ENCODE results near the gene MAPK14.
"Not testable (repeated sequence)": the region's sequence is repeated elsewhere in the genome, so short reads cannot be mapped to it uniquely, and the experiment has no call there.

MAPK14 gene

DNA sequence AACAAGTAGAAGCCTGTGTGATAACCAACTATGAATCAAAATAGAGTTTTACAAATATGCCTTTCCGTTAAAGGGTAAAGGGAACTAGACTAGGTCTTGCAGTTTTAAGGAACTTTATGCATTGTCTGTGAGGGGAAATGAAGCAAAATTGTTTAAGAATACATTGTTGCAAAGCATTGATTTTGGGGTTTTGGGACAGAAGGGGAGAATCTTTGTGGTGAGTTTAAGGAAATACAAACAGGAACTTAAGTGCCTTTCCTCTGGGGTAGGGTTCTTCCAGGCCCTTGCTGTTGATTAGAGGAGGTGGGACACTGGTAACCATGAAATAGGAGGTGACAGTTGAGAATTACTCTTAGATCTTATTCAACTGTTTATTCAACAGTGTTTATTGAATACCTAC, 4.7 kb downstream of the MAPK14 start:
- H3K9me3 ChIP-seq (ENCODE audit: low read depth, low read length), result no peaks in the 10 kb centered on the region
- H3K27ac ChIP-seq, result no peak overlapping the region
- H3K36me3 ChIP-seq (ENCODE audit: insufficient read depth, low read length), result no peaks in the 10 kb centered on the region
- H3K9ac ChIP-seq (ENCODE audit: insufficient read length), result no peak overlapping the region
- DNase-seq (ENCODE audit: low read depth, low spot score), result no peak
- no peak overlapping the region for H3K4me3 ChIP-seq
- TF ChIP-seq FOXP2 (optimal IDR thresholded peaks at IDR 0.05; ENCODE audit: control extremely low read depth, extremely low read length, insufficient read depth) (no peak), EZH2 (IDR thresholded peaks at IDR 0.05) (no peak), POLR2AphosphoS5 (IDR thresholded peaks at IDR 0.05; ENCODE audit: borderline replicate concordance, low read depth, low read length) (no peak)

GRCh38 chr6:36033144-36033543, 5.5 kb downstream of the MAPK14 start:
- H3K36me3 ChIP-seq (ENCODE audit: insufficient read depth, low read length); H3K4me3 ChIP-seq; H3K9ac ChIP-seq (ENCODE audit: insufficient read length); DNase-seq (ENCODE audit: low read depth, low spot score); H3K27ac ChIP-seq; H3K9me3 ChIP-seq (ENCODE audit: low read depth, low read length): not testable (repeated sequence)

GRCh38 chr6:36033935-36034334, 6.3 kb downstream of the MAPK14 start:
- TF ChIP-seq FOXP2 (optimal IDR thresholded peaks at IDR 0.05; ENCODE audit: control extremely low read depth, extremely low read length, insufficient read depth), result no peak
- no peak for TF ChIP-seq EZH2 (IDR thresholded peaks at IDR 0.05)
- no peak for TF ChIP-seq POLR2AphosphoS5 (IDR thresholded peaks at IDR 0.05; ENCODE audit: borderline replicate concordance, low read depth, low read length)
- Histone ChIP-seq H3K36me3 (ENCODE audit: insufficient read depth, low read length) (no peaks in the 10 kb centered on the region), H3K4me3 (no peak overlapping the region), H3K9me3 (ENCODE audit: low read depth, low read length) (no peaks in the 10 kb centered on the region), H3K27ac (no peak overlapping the region), H3K9ac (ENCODE audit: insufficient read length) (no peak overlapping the region)
- DNase-seq (ENCODE audit: low read depth, low spot score), result no peak

DNA sequence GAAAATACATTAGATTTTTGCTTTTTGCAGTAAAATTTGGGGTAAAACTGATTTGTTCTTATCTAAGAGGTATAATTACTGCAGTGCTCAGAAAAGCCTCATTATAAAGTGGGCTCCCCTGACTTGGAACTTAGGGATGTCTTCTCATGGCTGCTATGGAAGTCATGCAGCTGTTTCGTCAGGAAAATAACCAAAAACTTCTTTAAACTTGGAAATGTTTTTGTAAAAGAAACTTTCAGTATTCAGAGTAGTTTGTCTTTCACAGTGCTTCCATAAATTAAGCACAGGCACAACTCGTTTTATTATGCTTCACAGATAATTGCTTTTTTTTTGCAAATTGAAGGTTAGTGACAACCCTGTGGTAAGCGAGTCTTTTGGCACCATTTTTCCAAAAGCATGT, 6.8 kb downstream of the MAPK14 start:
- H3K9ac ChIP-seq (ENCODE audit: insufficient read length), result no peak overlapping the region
- H3K9me3 ChIP-seq (ENCODE audit: low read depth, low read length), result no peaks in the 10 kb centered on the region
- TF ChIP-seq FOXP2 (optimal IDR thresholded peaks at IDR 0.05; ENCODE audit: control extremely low read depth, extremely low read length, insufficient read depth) (no peak), POLR2AphosphoS5 (IDR thresholded peaks at IDR 0.05; ENCODE audit: borderline replicate concordance, low read depth, low read length) (no peak), EZH2 (IDR thresholded peaks at IDR 0.05) (no peak)
- no peak overlapping the region for H3K27ac ChIP-seq
- no peak overlapping the region for H3K4me3 ChIP-seq
- H3K36me3 ChIP-seq (ENCODE audit: insufficient read depth, low read length), result no peaks in the 10 kb centered on the region
- no peak for DNase-seq (ENCODE audit: low read depth, low spot score)

- no peak overlapping the region for H3K4me3 ChIP-seq
- DNase-seq (ENCODE audit: low read depth, low spot score), result no peak
- no peaks in the 10 kb centered on the region for H3K36me3 ChIP-seq (ENCODE audit: insufficient read depth, low read length)
- H3K9ac ChIP-seq (ENCODE audit: insufficient read length), result no peak overlapping the region
- no peak for TF ChIP-seq FOXP2 (optimal IDR thresholded peaks at IDR 0.05; ENCODE audit: control extremely low read depth, extremely low read length, insufficient read depth)
- no peak for TF ChIP-seq EZH2 (IDR thresholded peaks at IDR 0.05)
- TF ChIP-seq POLR2AphosphoS5 (IDR thresholded peaks at IDR 0.05; ENCODE audit: borderline replicate concordance, low read depth, low read length), result no peak
- no peaks in the 10 kb centered on the region for H3K9me3 ChIP-seq (ENCODE audit: low read depth, low read length)
- H3K27ac ChIP-seq, result no peak overlapping the region
Measured at GRCh38 chr6:36035225-36035624, 7.6 kb downstream of the MAPK14 start.

- peak overlapping the region; percentile 19 for H3K9ac ChIP-seq (ENCODE audit: insufficient read length)
- DNase-seq (ENCODE audit: low read depth, low spot score), result no peak
- H3K27ac ChIP-seq, result 0 out of 2 replicates have a peak overlapping the region, but pooled peaks have one; percentile 10
Measured at GRCh38 chr6:36038120-36038876, 10.7 kb downstream of the MAPK14 start.

GRCh38 chr6:36039112-36039511, 11.5 kb downstream of the MAPK14 start:
- Histone ChIP-seq H3K27ac (no peak overlapping the region), H3K9ac (ENCODE audit: insufficient read length) (peak overlapping the region; percentile 19), H3K9me3 (ENCODE audit: low read depth, low read length) (no peaks in the 10 kb centered on the region), H3K36me3 (ENCODE audit: insufficient read depth, low read length) (no peaks in the 10 kb centered on the region), H3K4me3 (no peak overlapping the region)
- DNase-seq (ENCODE audit: low read depth, low spot score), result no peak
- no peak for TF ChIP-seq FOXP2 (optimal IDR thresholded peaks at IDR 0.05; ENCODE audit: control extremely low read depth, extremely low read length, insufficient read depth)
- no peak for TF ChIP-seq EZH2 (IDR thresholded peaks at IDR 0.05)
- no peak for TF ChIP-seq POLR2AphosphoS5 (IDR thresholded peaks at IDR 0.05; ENCODE audit: borderline replicate concordance, low read depth, low read length)

More at GRCh38 chr6:36038120-36038876, 10.7 kb downstream of the MAPK14 start:
- TF ChIP-seq FOXP2 (optimal IDR thresholded peaks at IDR 0.05; ENCODE audit: control extremely low read depth, extremely low read length, insufficient read depth), result no peak
- no peak for TF ChIP-seq EZH2 (IDR thresholded peaks at IDR 0.05)
- no peak for TF ChIP-seq POLR2AphosphoS5 (IDR thresholded peaks at IDR 0.05; ENCODE audit: borderline replicate concordance, low read depth, low read length)
- H3K9me3 ChIP-seq (ENCODE audit: low read depth, low read length), result no peaks in the 10 kb centered on the region
- no peak overlapping the region for H3K4me3 ChIP-seq
- H3K36me3 ChIP-seq (ENCODE audit: insufficient read depth, low read length), result no peaks in the 10 kb centered on the region

DNA sequence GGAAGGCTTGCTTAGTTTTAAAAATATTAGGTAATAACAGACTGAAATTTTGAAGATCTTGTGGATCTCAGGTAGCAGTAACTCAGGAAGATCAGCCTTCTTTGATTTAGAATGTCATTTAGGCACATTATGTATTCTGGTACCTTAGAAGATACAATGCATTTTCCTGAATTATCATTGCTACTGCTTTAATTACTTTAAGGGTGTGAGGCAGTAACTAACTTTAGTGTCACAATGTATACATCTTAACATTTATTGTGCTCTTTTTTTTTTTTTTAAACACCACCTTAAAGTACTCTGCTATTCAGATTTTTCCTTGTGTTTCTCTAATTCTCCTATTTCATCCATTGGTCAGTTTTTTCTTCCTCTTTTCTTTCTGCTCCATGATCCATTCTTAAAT, 13.3 kb downstream of the MAPK14 start:
- no peaks in the 10 kb centered on the region for H3K9me3 ChIP-seq (ENCODE audit: low read depth, low read length)
- no peak for DNase-seq (ENCODE audit: low read depth, low spot score)
- no peak for TF ChIP-seq FOXP2 (optimal IDR thresholded peaks at IDR 0.05; ENCODE audit: control extremely low read depth, extremely low read length, insufficient read depth)
- TF ChIP-seq EZH2 (IDR thresholded peaks at IDR 0.05), result no peak
- TF ChIP-seq POLR2AphosphoS5 (IDR thresholded peaks at IDR 0.05; ENCODE audit: borderline replicate concordance, low read depth, low read length), result no peak
- H3K4me3 ChIP-seq, result no peak overlapping the region
- no peak overlapping the region for H3K9ac ChIP-seq (ENCODE audit: insufficient read length)
- H3K36me3 ChIP-seq (ENCODE audit: insufficient read depth, low read length), result no peaks in the 10 kb centered on the region
- no peak overlapping the region for H3K27ac ChIP-seq

Measured in SK-N-MC (cell line).